Neural progenitor cell (in vitro differentiated cells): ENCODE data around the gene SIN3B.

ENCODE experiments used
- CTCF ChIP-seq: fragments of 200-600 bp; sonication (generic); IDR thresholded peaks from 2 replicates; pipeline ENCODE4 v1.5.1; 2017; ENCODE audit warnings: antibody characterized with exemption, mild to moderate bottlenecking
- EZH2 ChIP-seq: fragments of 200-600 bp; sonication (generic); IDR thresholded peaks from 2 replicates; pipeline ENCODE4 v1.6.1; 2017; ENCODE audit warnings: antibody characterized with exemption, mild to moderate bottlenecking, moderate library complexity
- EZH2phosphoT487 ChIP-seq: fragments of 200-600 bp; sonication (generic); IDR thresholded peaks from 2 replicates; pipeline ENCODE4 v1.6.1; 2017; ENCODE audit warnings: antibody characterized with exemption

GRCh38 chr19:16830679-16831078 lies 1.5 kb downstream of the SIN3B start:
- TF ChIP-seq CTCF (no peak), EZH2 (no peak), EZH2phosphoT487 (no peak)
